H1 (cell line): ENCODE measurements around the gene FRMPD4. TPM values are rescaled to one million over a fixed set of nuclear protein-coding genes. Genes with fewer than 3 reads are reported as not detected.

Source experiments
- CTCF ChIA-PET: fragments of 300-600 bp; sonication (Branson Sonifier 250); formaldehyde crosslinking; loops from one replicate; lab custom pipeline; 2021; ENCODE audit not compliant: partially characterized antibody; lab: Charles Lee
- POLR2A ChIA-PET: fragments of 300-600 bp; sonication (Branson Sonifier 250); formaldehyde crosslinking; loops from one replicate; lab custom pipeline; 2021; ENCODE audit warnings: inconsistent platforms; ENCODE audit not compliant: partially characterized antibody; lab: Charles Lee
- DNase-seq, 2 experiments: peaks; one replicate each; pipeline versions ENCODE4 v3.0.0 to v3.0.0-alpha.2; 2010 to 2022; ENCODE audit warnings: low spot score in 2 of 2, low read depth in 1 of 2, mixed read lengths in 1 of 2
- FAIRE-seq: peaks from 2 replicates; lab custom pipeline; 2011; peaks lifted over from hg19 to GRCh38; lab: Jason Lieb, UNC
- H2AFZ ChIP-seq: 2 replicates; pipeline ENCODE4 v1.8.1; 2012; ENCODE audit warnings: low read length, inconsistent platforms
- H2AK5ac ChIP-seq: 2 replicates; pipeline ENCODE4 v1.6.1; 2013; ENCODE audit warnings: low read depth, low read length
- H2BK120ac ChIP-seq: replicated peaks from 2 replicates; pipeline ENCODE3; 2013; ENCODE audit warnings: low read depth, low read length, inconsistent platforms
- H2BK12ac ChIP-seq: 2 replicates; pipeline ENCODE4 v1.6.1; 2013; ENCODE audit warnings: low read depth, low read length
- H2BK15ac ChIP-seq: 2 replicates; pipeline ENCODE4 v1.6.1; 2013; ENCODE audit warnings: low read length
- H2BK20ac ChIP-seq: 2 replicates; pipeline ENCODE4 v1.6.1; 2013; ENCODE audit warnings: low read length
- H2BK5ac ChIP-seq: 2 replicates; pipeline ENCODE4 v1.6.1; 2013; ENCODE audit warnings: low read depth, low read length
- H3K14ac ChIP-seq: 2 replicates; pipeline ENCODE4 v1.6.1; 2013; ENCODE audit warnings: inconsistent platforms; ENCODE audit not compliant: insufficient read length
- H3K18ac ChIP-seq: 2 replicates; pipeline ENCODE4 v1.6.1; 2013; ENCODE audit warnings: low read length; ENCODE audit errors: extremely low read depth
- H3K23ac ChIP-seq: 2 replicates; pipeline ENCODE4 v1.6.1; 2013; ENCODE audit warnings: inconsistent platforms; ENCODE audit not compliant: insufficient read length
- H3K23me2 ChIP-seq: 2 replicates; pipeline ENCODE4 v1.6.1; 2013; ENCODE audit warnings: low read depth, low read length
- H3K27ac ChIP-seq: 2 replicates; pipeline ENCODE4 v1.6.1; 2011; ENCODE audit warnings: low read depth, low read length, inconsistent platforms
- H3K27me3 ChIP-seq, 4 experiments: replicated peaks in 1 of 4; 1 replicate in 1 of 4; 2 replicates in 3 of 4; pipeline versions ENCODE4 v1.6.1 to v1.8.1; 2011 to 2013; ENCODE audit warnings: low read length in 3 of 4, mild to moderate bottlenecking in 3 of 4, inconsistent platforms in 2 of 4, mixed read lengths in 2 of 4, moderate library complexity in 1 of 4; ENCODE audit not compliant: control insufficient read depth in 3 of 4, insufficient read depth in 3 of 4; ENCODE audit errors: extremely low read depth in 1 of 4
- H3K36me3 ChIP-seq, 4 experiments: 2 replicates each; pipeline versions ENCODE4 v1.6.1 to v1.8.1; 2011 to 2013; ENCODE audit warnings: mild to moderate bottlenecking in 4 of 4, low read length in 3 of 4, moderate library complexity in 2 of 4, control low read depth in 1 of 4, inconsistent platforms in 1 of 4; ENCODE audit not compliant: insufficient read depth in 4 of 4, control insufficient read depth in 2 of 4
- H3K4ac ChIP-seq: replicated peaks from 2 replicates; pipeline ENCODE3; 2013; ENCODE audit warnings: low read length, low read depth, mixed read lengths, inconsistent platforms; ENCODE audit not compliant: insufficient read length
- H3K4me1 ChIP-seq, 4 experiments: replicated peaks in 1 of 4; 1 replicate in 1 of 4; 2 replicates in 3 of 4; pipeline versions ENCODE4 v1.6.1 to v1.8.1; 2011 to 2013; ENCODE audit warnings: low read length in 3 of 4, inconsistent platforms in 2 of 4, mixed read lengths in 1 of 4; ENCODE audit not compliant: insufficient read depth in 4 of 4, control insufficient read depth in 3 of 4
- H3K4me2 ChIP-seq, 2 experiments: 2 replicates each; pipeline versions ENCODE4 v1.6.1 to v1.8.1; 2011 to 2013; ENCODE audit warnings: low read depth in 2 of 2, low read length in 2 of 2, control low read depth in 1 of 2, inconsistent platforms in 1 of 2, mild to moderate bottlenecking in 1 of 2; ENCODE audit not compliant: insufficient read depth in 1 of 2
- H3K4me3 ChIP-seq, 4 experiments: fragments of 200-600, 300-600 bp in 1 of 4; sonication (generic), shearing (Covaris generic), sonication (Bioruptor Twin) in 1 of 4; 2 replicates each; pipeline versions ENCODE4 v1.5.1 to v1.8.1; 2011 to 2016; ENCODE audit warnings: low read length in 4 of 4, low read depth in 3 of 4, control low read depth in 2 of 4, inconsistent platforms in 2 of 4, mild to moderate bottlenecking in 2 of 4, mixed read lengths in 1 of 4, moderate library complexity in 1 of 4; ENCODE audit not compliant: insufficient read depth in 2 of 4; ENCODE audit errors: extremely low read depth in 1 of 4
- H3K56ac ChIP-seq: replicated peaks from 2 replicates; pipeline ENCODE3; 2013; ENCODE audit warnings: low read depth, mild to moderate bottlenecking, mixed read lengths, low read length, inconsistent platforms; ENCODE audit not compliant: insufficient read length
- H3K79me1 ChIP-seq: 2 replicates; pipeline ENCODE4 v1.6.1; 2013; ENCODE audit warnings: low read depth, low read length, control low read depth
- H3K79me2 ChIP-seq, 2 experiments: 2 replicates each; pipeline versions ENCODE4 v1.6.1 to v1.8.1; 2012 to 2013; ENCODE audit warnings: low read length in 2 of 2, mild to moderate bottlenecking in 2 of 2, inconsistent platforms in 1 of 2; ENCODE audit not compliant: insufficient read depth in 2 of 2, control insufficient read depth in 1 of 2
- H3K9ac ChIP-seq, 4 experiments: replicated peaks in 1 of 4; 1 replicate in 1 of 4; 2 replicates in 3 of 4; pipeline versions ENCODE4 v1.6.1 to v1.8.1; 2011 to 2013; ENCODE audit warnings: low read depth in 3 of 4, low read length in 3 of 4, control low read depth in 2 of 4, mild to moderate bottlenecking in 2 of 4, moderate library complexity in 2 of 4, inconsistent platforms in 1 of 4; ENCODE audit errors: extremely low read depth in 1 of 4
- H3K9me3 ChIP-seq, 2 experiments: 2 replicates each; pipeline versions ENCODE4 v1.6.1 to v1.8.1; 2012 to 2013; ENCODE audit warnings: mild to moderate bottlenecking in 2 of 2, moderate library complexity in 2 of 2, control low read depth in 1 of 2, inconsistent platforms in 1 of 2, low read depth in 1 of 2, low read length in 1 of 2, mixed read lengths in 1 of 2; ENCODE audit not compliant: insufficient read depth in 2 of 2
- H4K20me1 ChIP-seq, 2 experiments: replicated peaks in 1 of 2; 2 replicates each; pipeline versions ENCODE3 to v1.8.1; 2011 to 2013; ENCODE audit warnings: inconsistent platforms in 2 of 2, low read length in 2 of 2, mild to moderate bottlenecking in 1 of 2; ENCODE audit not compliant: insufficient read depth in 2 of 2, control insufficient read depth in 1 of 2
- H4K5ac ChIP-seq: 2 replicates; pipeline ENCODE4 v1.6.1; 2013; ENCODE audit warnings: low read length, low read depth, mixed read lengths, inconsistent platforms; ENCODE audit not compliant: insufficient read length
- H4K8ac ChIP-seq: 2 replicates; pipeline ENCODE4 v1.8.0; 2013; ENCODE audit warnings: mild to moderate bottlenecking, moderate library complexity, low read length, inconsistent platforms; ENCODE audit not compliant: insufficient read depth; ENCODE audit errors: extremely low read depth
- H4K91ac ChIP-seq: replicated peaks from 2 replicates; pipeline ENCODE3; 2013; ENCODE audit warnings: low read length, mixed read lengths, inconsistent platforms; ENCODE audit not compliant: insufficient read length
- ATF3 ChIP-seq: IDR thresholded peaks from 2 replicates; pipeline ENCODE4 v1.6.1; 2011; ENCODE audit warnings: low read depth, mild to moderate bottlenecking, low read length; ENCODE audit not compliant: insufficient read depth
- GABPA ChIP-seq: IDR thresholded peaks from 2 replicates; pipeline ENCODE4 v1.6.1; 2011; ENCODE audit warnings: mild to moderate bottlenecking, low read length, moderate library complexity, borderline replicate concordance; ENCODE audit not compliant: insufficient read depth
- KDM1A ChIP-seq: fragments of 200-600, 300-600 bp; sonication (generic); IDR thresholded peaks from 2 replicates; pipeline ENCODE4 v1.7.1; 2016; ENCODE audit warnings: mild to moderate bottlenecking, low read length, borderline replicate concordance
- KDM4A ChIP-seq: IDR thresholded peaks from one replicate; pipeline ENCODE4 v1.7.1; 2012; ENCODE audit warnings: low read depth, mild to moderate bottlenecking, moderate library complexity, low read length, inconsistent platforms; ENCODE audit not compliant: severe bottlenecking
- MAFK ChIP-seq: IDR thresholded peaks from 2 replicates; pipeline ENCODE4 v1.6.1; 2012; ENCODE audit warnings: low read depth, mild to moderate bottlenecking, improper control_type of control experiment, low read length
- NRF1 ChIP-seq: IDR thresholded peaks from 2 replicates; pipeline ENCODE4 v1.6.1; 2011; ENCODE audit warnings: mild to moderate bottlenecking, low read depth, low read length, improper control_type of control experiment
- POLR2AphosphoS5 ChIP-seq: IDR thresholded peaks from 2 replicates; pipeline ENCODE4 v1.6.1; 2011; ENCODE audit warnings: low read depth, low read length
- RAD21 ChIP-seq, 2 experiments: IDR thresholded peaks in 1 of 2; conservative IDR thresholded peaks in 1 of 2; 2 replicates each; pipeline ENCODE4 v1.6.1; 2011; ENCODE audit warnings: low read depth in 2 of 2, low read length in 2 of 2, improper control_type of control experiment in 1 of 2, inconsistent platforms in 1 of 2, mild to moderate bottlenecking in 1 of 2, moderate library complexity in 1 of 2
- RBBP5 ChIP-seq: IDR thresholded peaks from 2 replicates; pipeline ENCODE4 v1.7.1; 2012; ENCODE audit warnings: low read depth, mild to moderate bottlenecking, inconsistent platforms, low read length, moderate library complexity, borderline replicate concordance
- SUZ12 ChIP-seq: fragments of 200-600 bp; sonication (generic); IDR thresholded peaks from 2 replicates; pipeline ENCODE4 v1.6.1; 2012; ENCODE audit warnings: mild to moderate bottlenecking, inconsistent platforms, low read length, moderate library complexity, mixed read lengths
- TAF1 ChIP-seq: IDR thresholded peaks from 2 replicates; pipeline ENCODE4 v1.6.1; 2011; ENCODE audit warnings: mild to moderate bottlenecking, low read depth, low read length
- TBP ChIP-seq: IDR thresholded peaks from 2 replicates; pipeline ENCODE4 v1.6.1; 2011; ENCODE audit warnings: low read depth, low read length, improper control_type of control experiment
- TEAD4 ChIP-seq: IDR thresholded peaks from 2 replicates; pipeline ENCODE4 v1.6.1; 2012; ENCODE audit warnings: low read depth, low read length, inconsistent platforms, mixed read lengths
- YY1 ChIP-seq: IDR thresholded peaks from 2 replicates; pipeline ENCODE4 v1.6.1; 2011; ENCODE audit warnings: low read depth, mild to moderate bottlenecking, low read length
- WGBS, 2 experiments: shearing (Covaris generic) in 1 of 2; methylation state at CpG; one replicate each; pipeline versions ENCODE4 v1.1.6 to v1.1.7; 2013 to 2015; ENCODE audit warnings: low lambda C conversion rate in 2 of 2, mixed read lengths in 2 of 2, inconsistent platforms in 1 of 2, low coverage in 1 of 2, missing lambda C conversion rate in 1 of 2; ENCODE audit not compliant: insufficient replicate concordance in 2 of 2, insufficient coverage in 1 of 2, insufficient read length in 1 of 2; ENCODE audit errors: extremely low coverage in 1 of 2, missing lambda C conversion rate in 1 of 2; 5-methylcytosine and 5-hydroxymethylcytosine counted together
- polyA plus RNA-seq, 7 experiments: library from polyadenylated mRNA; depleted of rRNA in 3 of 7; stranded (reverse) in 5 of 7; unstranded in 2 of 7; fragments of >200 nt in 5 of 7; fragments of 200-250 nt in 2 of 7; gene quantifications; 1 replicate in 5 of 7; 2 replicates in 1 of 7; 4 replicates in 1 of 7; pipeline versions ENCODE4 v1.2.1 to v1.2.3, GENCODE V29; 2011 to 2013; ENCODE audit warnings: missing spikeins in 2 of 7, mixed read lengths in 2 of 7
- total RNA-seq: library from RNA; stranded (reverse); fragmentation: NEBNext Ultra II Directional; extraction: Animal tissue kit (Norgen Biotek cat#: 25700); gene quantifications from 2 replicates; pipeline ENCODE4 v1.2.1, GENCODE V29; 2021

Gene FRMPD4
- total and polyA plus RNA-seq, 2 of the 8 experiments (the other 6 are each of a cell fraction or from before 2014, with no cell fraction given): 0.02 to 0.37 TPM

GRCh38 chrX:12309744-12310076 lies 171.4 kb downstream of the FRMPD4 start:
- Histone ChIP-seq H3K79me2 (no peaks in the 10 kb centered on the region), H3K27ac (no peak overlapping the region), H4K20me1 (no peaks in the 10 kb centered on the region), H2BK120ac (peak overlapping the region; percentile 43), H3K79me1 (no peaks in the 10 kb centered on the region), H4K8ac (no peak overlapping the region), H2AFZ (0 out of 2 replicates have a peak overlapping the region, but pooled peaks have one; percentile 70), H3K27me3 (no peaks in the 10 kb centered on the region), H3K23me2 (no peaks in the 10 kb centered on the region), H3K4me2 (no peak overlapping the region), H3K23ac (no peak overlapping the region), H2BK12ac (no peak overlapping the region), H3K9me3 (no peaks in the 10 kb centered on the region), H3K56ac (no peak overlapping the region), H2BK15ac (no peak overlapping the region), H3K36me3 (no peaks in the 10 kb centered on the region), H4K91ac (peak overlapping the region; percentile 81), H3K14ac (no peak overlapping the region), H2BK5ac (no peak overlapping the region; the same call in 1 of the 2 replicates), H3K4ac (no peak overlapping the region), H2BK20ac (no peak overlapping the region), H3K4me3 (no peak overlapping the region), H3K18ac (no peak overlapping the region; the same call in 1 of the 2 replicates), H2AK5ac (no peak overlapping the region), H3K9ac (no peak overlapping the region), H4K5ac (no peak overlapping the region), H3K4me1 (peaks cover 0 to 5% (median 0%) of the 10 kb centered on the region in 4 experiments; a peak in 1 of 7 replicates)
- ChIA-PET POLR2A (no interaction called here), CTCF (interaction anchor here (1.2 kb wide), 1 partner anchor 131 kb away, joined by 3 read pairs; no protein-coding TSS in a partner anchor)
- FAIRE-seq: no peak
- WGBS, 2 experiments: 87% methylated on average over 6 of the region's 6 CpGs; no CpG with 5 or more reads in 1 of the 2 experiments
- no peak for DNase-seq
- no peak for TF ChIP-seq TBP
- TF ChIP-seq TAF1: no peak
- no peak for TF ChIP-seq YY1
- TF ChIP-seq NRF1: no peak
- no peak for TF ChIP-seq GABPA
- no peak for TF ChIP-seq TEAD4
- no peak for TF ChIP-seq RBBP5
- TF ChIP-seq RAD21 (IDR thresholded peaks at IDR 0.05 in 1 of 2, conservative IDR thresholded peaks at IDR 0.05 in 1 of 2; ENCODE audit: low read depth in 2 of 2, low read length in 2 of 2): no peak
- no peak for TF ChIP-seq SUZ12
- no peak for TF ChIP-seq ATF3
- no peak for TF ChIP-seq MAFK
- TF ChIP-seq KDM1A: no peak
- TF ChIP-seq KDM4A: no peak
- no peak for TF ChIP-seq POLR2AphosphoS5
